Glutamatergic neuron (in vitro differentiated cells): Measurements from ENCODE around the gene TRIM72. TPM values are rescaled to one million over a fixed set of nuclear protein-coding genes. Genes with fewer than 3 reads are reported as not detected.

Source experiments
- DNase-seq: peaks from one replicate; pipeline ENCODE4 v3.0.0; 2022
- H3K27ac Mint-ChIP-seq: one replicate; pipeline ENCODE4 v1.8.0; 2020; ENCODE audit warnings: mild to moderate bottlenecking, mixed read lengths, inconsistent platforms; ENCODE audit not compliant: unreplicated experiment
- H3K27me3 Mint-ChIP-seq: one replicate; pipeline ENCODE4 v1.8.0; 2020; ENCODE audit warnings: mild to moderate bottlenecking, moderate library complexity, mixed read lengths, inconsistent platforms; ENCODE audit not compliant: unreplicated experiment
- H3K36me3 Mint-ChIP-seq: one replicate; pipeline ENCODE4 v1.8.0; 2020; ENCODE audit warnings: mild to moderate bottlenecking, mixed read lengths, inconsistent platforms; ENCODE audit not compliant: unreplicated experiment
- H3K4me1 Mint-ChIP-seq: one replicate; pipeline ENCODE4 v1.8.0; 2020; ENCODE audit warnings: mild to moderate bottlenecking, low read depth, mixed read lengths, inconsistent platforms; ENCODE audit not compliant: unreplicated experiment
- H3K4me3 Mint-ChIP-seq: one replicate; pipeline ENCODE4 v1.8.0; 2020; ENCODE audit warnings: mild to moderate bottlenecking, mixed read lengths, inconsistent platforms; ENCODE audit not compliant: unreplicated experiment
- H3K9me3 Mint-ChIP-seq: one replicate; pipeline ENCODE4 v1.8.0; 2020; ENCODE audit warnings: mild to moderate bottlenecking, moderate library complexity, mixed read lengths, inconsistent platforms; ENCODE audit not compliant: unreplicated experiment
- total RNA-seq: library from RNA; stranded (reverse); fragmentation: NEBNext Ultra II Directional; extraction: Animal tissue kit (Norgen Biotek cat#: 25700); gene quantifications from one replicate; pipeline ENCODE4 v1.2.1, GENCODE V29; 2021; ENCODE audit not compliant: unreplicated experiment
- TF ChIP-seq, protein P1 (sequence below): fragments of 200-600 bp; sonication (generic); IDR thresholded peaks from one replicate; pipeline ENCODE4 v1.5.0; 2021; ENCODE audit not compliant: partially characterized antibody, unreplicated experiment

Gene TRIM72
- total RNA-seq, 1 donor from 2014 or later, result 0.10 TPM

DNA sequence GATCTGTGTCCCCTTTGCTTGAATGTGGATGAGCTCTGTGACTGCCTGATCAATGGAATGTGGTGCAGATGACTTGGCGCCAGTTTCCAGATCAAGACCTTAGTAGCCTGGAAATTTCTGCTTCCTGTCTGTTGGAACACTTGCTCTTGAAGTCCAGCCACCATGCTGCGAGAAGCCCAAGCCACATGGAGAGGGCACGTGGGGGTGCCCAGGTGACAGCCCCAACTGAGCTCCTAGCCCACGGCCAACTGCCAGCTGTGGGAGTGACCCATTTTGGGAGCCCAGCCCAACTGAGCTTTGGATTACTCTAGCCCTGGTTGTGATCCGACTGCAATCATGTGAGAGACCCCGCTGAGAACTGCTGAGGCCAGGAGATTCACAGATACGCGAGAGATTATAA, 42.5 kb downstream of the TRIM72 start:
- TF ChIP-seq, protein P1, sequence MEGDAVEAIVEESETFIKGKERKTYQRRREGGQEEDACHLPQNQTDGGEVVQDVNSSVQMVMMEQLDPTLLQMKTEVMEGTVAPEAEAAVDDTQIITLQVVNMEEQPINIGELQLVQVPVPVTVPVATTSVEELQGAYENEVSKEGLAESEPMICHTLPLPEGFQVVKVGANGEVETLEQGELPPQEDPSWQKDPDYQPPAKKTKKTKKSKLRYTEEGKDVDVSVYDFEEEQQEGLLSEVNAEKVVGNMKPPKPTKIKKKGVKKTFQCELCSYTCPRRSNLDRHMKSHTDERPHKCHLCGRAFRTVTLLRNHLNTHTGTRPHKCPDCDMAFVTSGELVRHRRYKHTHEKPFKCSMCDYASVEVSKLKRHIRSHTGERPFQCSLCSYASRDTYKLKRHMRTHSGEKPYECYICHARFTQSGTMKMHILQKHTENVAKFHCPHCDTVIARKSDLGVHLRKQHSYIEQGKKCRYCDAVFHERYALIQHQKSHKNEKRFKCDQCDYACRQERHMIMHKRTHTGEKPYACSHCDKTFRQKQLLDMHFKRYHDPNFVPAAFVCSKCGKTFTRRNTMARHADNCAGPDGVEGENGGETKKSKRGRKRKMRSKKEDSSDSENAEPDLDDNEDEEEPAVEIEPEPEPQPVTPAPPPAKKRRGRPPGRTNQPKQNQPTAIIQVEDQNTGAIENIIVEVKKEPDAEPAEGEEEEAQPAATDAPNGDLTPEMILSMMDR, result no peak
- Mint-ChIP-seq H3K4me1 (no peaks in the 10 kb centered on the region), H3K27me3 (no peaks in the 10 kb centered on the region), H3K9me3 (peaks cover 7% of the 10 kb centered on the region), H3K27ac (no peak overlapping the region), H3K4me3 (no peak overlapping the region), H3K36me3 (no peaks in the 10 kb centered on the region)
- no peak for DNase-seq

DNA sequence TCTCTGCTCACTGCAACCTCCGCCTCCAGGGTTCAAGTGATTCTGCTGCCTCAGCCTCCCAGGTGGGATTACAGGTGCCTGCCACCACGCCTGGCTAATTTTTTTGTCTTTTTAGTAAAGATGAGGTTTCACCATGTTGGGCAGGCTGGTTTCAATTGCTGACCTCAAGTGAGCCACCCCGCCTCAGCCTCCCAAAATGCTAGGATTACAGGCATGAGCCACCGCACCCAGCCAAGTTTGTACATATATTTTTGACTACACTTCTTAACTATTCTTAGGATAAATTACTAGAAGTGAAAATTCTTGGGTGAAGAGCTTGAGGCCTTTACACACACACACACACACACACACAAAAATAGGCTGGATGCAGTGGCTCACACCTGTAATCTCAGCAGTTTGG, 44.4 kb downstream of the TRIM72 start:
- H3K27ac Mint-ChIP-seq, result no peak overlapping the region
- no peaks in the 10 kb centered on the region for H3K4me1 Mint-ChIP-seq
- TF ChIP-seq, protein P1, result no peak
- H3K9me3 Mint-ChIP-seq, result peaks cover 4% of the 10 kb centered on the region
- H3K4me3 Mint-ChIP-seq, result no peak overlapping the region
- no peaks in the 10 kb centered on the region for H3K36me3 Mint-ChIP-seq
- DNase-seq, result no peak
- peaks cover 2% of the 10 kb centered on the region for H3K27me3 Mint-ChIP-seq

DNA sequence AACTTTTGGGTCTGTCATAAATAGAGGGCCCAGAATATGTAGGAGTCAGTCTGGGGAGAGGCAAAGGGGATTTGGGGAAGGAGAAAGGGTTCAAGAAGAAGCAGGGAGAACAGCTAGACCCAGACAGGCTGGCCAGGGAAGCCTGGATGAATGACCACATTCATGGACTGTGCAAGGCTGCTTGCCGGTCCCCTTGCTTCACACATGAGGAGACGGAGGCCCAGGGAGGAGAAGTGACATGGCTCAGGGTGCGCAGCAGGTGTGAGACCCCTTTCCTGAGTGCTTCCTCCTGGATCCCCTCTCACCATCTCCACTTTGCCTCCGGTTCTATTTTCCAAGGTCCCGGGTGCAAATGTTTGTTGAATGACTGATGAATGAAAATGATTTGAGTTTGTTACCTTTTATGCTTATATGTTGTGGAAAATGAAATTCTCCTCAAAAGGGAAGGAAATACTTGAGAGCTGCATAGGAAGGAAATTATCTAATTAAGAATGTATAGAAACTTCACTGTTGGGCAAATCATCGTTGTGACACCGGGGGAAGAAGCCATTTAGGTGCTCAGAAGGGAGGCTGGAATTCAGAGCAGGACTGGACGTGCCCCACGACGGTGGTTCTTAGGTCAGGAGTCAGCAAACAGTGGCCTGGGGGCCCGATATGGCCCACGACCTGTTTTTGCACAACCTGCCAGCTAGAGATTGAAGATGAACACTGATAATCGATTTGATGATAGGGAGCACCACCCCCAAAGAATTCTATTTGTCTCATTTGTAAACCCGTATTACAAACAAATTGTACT, 46.4 kb downstream of the TRIM72 start:
- H3K27ac Mint-ChIP-seq, result no peak overlapping the region
- no peaks in the 10 kb centered on the region for H3K4me1 Mint-ChIP-seq

GRCh38 chr16:31262084-31262483, 48.2 kb downstream of the TRIM72 start:
- Mint-ChIP-seq H3K27ac (no peak overlapping the region), H3K4me1 (no peaks in the 10 kb centered on the region), H3K27me3 (peaks cover 2% of the 10 kb centered on the region), H3K36me3 (no peaks in the 10 kb centered on the region), H3K4me3 (no peak overlapping the region), H3K9me3 (peaks cover 2% of the 10 kb centered on the region)
- DNase-seq, result no peak
- TF ChIP-seq, protein P1, result no peak

More for the DNA sequence above, 46.4 kb downstream of the TRIM72 start:
- Mint-ChIP-seq H3K36me3 (no peaks in the 10 kb centered on the region), H3K4me3 (no peak overlapping the region), H3K27me3 (peaks cover 2% of the 10 kb centered on the region), H3K9me3 (peaks cover 2% of the 10 kb centered on the region)
- TF ChIP-seq, protein P1, result no peak
- DNase-seq, result no peak
